ENCODE results near the gene WNK1. TPM values are rescaled to one million over a fixed set of nuclear protein-coding genes. Genes with fewer than 3 reads are reported as not detected.

The WNK1 gene
- total and polyA plus RNA-seq, 2 donors (not counting 3 experiments of a cell fraction or from before 2014, with no cell fraction given) = 46.3 to 108 TPM

GRCh38 chr12:915090-915489 is 162.7 kb downstream of the WNK1 start:
- dilution Hi-C loops (cut with MboI; ENCODE audit: extremely low pct_ligation_motif_present, low sequenced_read_pairs) = no loop called here
- no peaks in the 10 kb centered on the region for H3K9me3 ChIP-seq (replicated peaks; ENCODE audit: control insufficient read depth, insufficient read depth, low read length)
- H3K27me3 ChIP-seq (ENCODE audit: control insufficient read depth in 2 of 2, insufficient read depth in 2 of 2, low read length in 2 of 2) = no peaks in the 10 kb centered on the region
- intact Hi-C loops (cut with micrococcal nuclease) = no loop called here
- H3K9me1 ChIP-seq (replicated peaks; ENCODE audit: control insufficient read depth, extremely low read depth, insufficient read depth, low read length) = no peaks in the 10 kb centered on the region
- BruUV-seq (replicated peaks) = no TSS peak
- FAIRE-seq = peak; percentile 83
- peaks cover 18 to 27% of the 10 kb centered on the region in 2 experiments for H3K36me3 ChIP-seq (ENCODE audit: control insufficient read depth in 2 of 2, extremely low read depth in 1 of 2, insufficient read depth in 2 of 2, low read length in 2 of 2)
- H3K4me3 ChIP-seq (replicated peaks in 1 of 3; ENCODE audit: insufficient read depth in 1 of 3, low read depth in 1 of 3, low read length in 3 of 3) = no peak overlapping the region
- no peak overlapping the region for H3K27ac ChIP-seq (ENCODE audit: insufficient read depth, low read depth, low read length)
- ChIA-PET CTCF (interaction anchor here (0.7 to 6.0 kb wide), 5 partner anchors 10 to 668 kb away, joined by 3 to 53 read pairs (median 6); partner anchors contain the start of gene RAD52), POLR2A (no interaction called here)
- TF ChIP-seq JUN (IDR thresholded peaks at IDR 0.05; ENCODE audit: borderline replicate concordance, insufficient read depth, insufficient read length, low read depth) (no peak), POLR2AphosphoS5 (IDR thresholded peaks at IDR 0.05; ENCODE audit: insufficient read depth, low read depth, low read length) (no peak), MYC (IDR thresholded peaks at IDR 0.05; ENCODE audit: low read depth, low read length) (no peak), EZH2 (IDR thresholded peaks at IDR 0.05; ENCODE audit: borderline replicate concordance, low read depth, low read length, severe bottlenecking) (no peak), POLR2A (IDR thresholded peaks at IDR 0.05; ENCODE audit: low read depth, low read length) (no peak), FOS (IDR thresholded peaks at IDR 0.05; ENCODE audit: borderline replicate concordance, insufficient read depth, low read length) (no peak), MAX (IDR thresholded peaks at IDR 0.05; ENCODE audit: insufficient read depth, insufficient read length) (no peak), GATA2 (IDR thresholded peaks at IDR 0.05; ENCODE audit: insufficient read depth, insufficient read length, low read depth, low read length) (no peak), CTCF (IDR thresholded peaks at IDR 0.05; ENCODE audit: extremely low read depth in 1 of 2, insufficient read depth in 1 of 2, low read depth in 1 of 2, low read length in 2 of 2) (no peak)
- DNase-seq (ENCODE audit: low read depth, low spot score) = peak; percentile 51
- no peaks in the 10 kb centered on the region for H4K20me1 ChIP-seq (replicated peaks; ENCODE audit: control insufficient read depth, extremely low read depth, insufficient read depth, low read length)
- H3K4me1 ChIP-seq (ENCODE audit: control insufficient read depth, extremely low read depth, insufficient read depth, low read length) = peaks cover 29% of the 10 kb centered on the region
- no peaks in the 10 kb centered on the region for H3K79me2 ChIP-seq (ENCODE audit: control insufficient read depth, insufficient read depth, low read length)
- no peak overlapping the region for H3K9ac ChIP-seq (replicated peaks; ENCODE audit: extremely low read depth, insufficient read depth, low read length)
- no peak overlapping the region for H3K4me2 ChIP-seq (ENCODE audit: insufficient read depth, low read length)
- H2AFZ ChIP-seq (ENCODE audit: low read depth, low read length) = no peak overlapping the region

Measured in endothelial cell of umbilical vein (primary cell).